Measurements from ENCODE around the gene GPRIN3.

DNA sequence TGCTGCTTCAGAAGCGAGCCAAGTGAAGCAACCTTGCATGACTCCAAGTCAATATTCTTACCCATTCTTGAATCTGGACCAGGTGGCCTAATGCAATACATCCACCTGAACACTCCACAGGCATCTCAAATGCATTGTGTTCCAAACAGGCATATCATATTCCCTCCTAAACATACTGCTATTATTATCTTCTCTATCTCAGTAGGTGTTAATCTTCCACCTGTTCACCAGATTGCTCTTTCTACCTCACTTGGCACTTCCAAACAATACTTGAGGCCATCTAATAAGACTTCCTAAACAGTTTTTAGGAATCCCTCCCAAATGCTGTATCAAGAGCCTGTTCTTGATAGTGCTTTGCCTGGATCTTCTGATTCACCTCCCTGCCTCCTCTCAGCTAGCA is 90.7 kb downstream of the GPRIN3 start:
- no peak for TF ChIP-seq EZH2 (IDR thresholded peaks at IDR 0.05; ENCODE audit: borderline replicate concordance, low read depth, low read length, poor library complexity, severe bottlenecking)
- TF ChIP-seq, protein P1, sequence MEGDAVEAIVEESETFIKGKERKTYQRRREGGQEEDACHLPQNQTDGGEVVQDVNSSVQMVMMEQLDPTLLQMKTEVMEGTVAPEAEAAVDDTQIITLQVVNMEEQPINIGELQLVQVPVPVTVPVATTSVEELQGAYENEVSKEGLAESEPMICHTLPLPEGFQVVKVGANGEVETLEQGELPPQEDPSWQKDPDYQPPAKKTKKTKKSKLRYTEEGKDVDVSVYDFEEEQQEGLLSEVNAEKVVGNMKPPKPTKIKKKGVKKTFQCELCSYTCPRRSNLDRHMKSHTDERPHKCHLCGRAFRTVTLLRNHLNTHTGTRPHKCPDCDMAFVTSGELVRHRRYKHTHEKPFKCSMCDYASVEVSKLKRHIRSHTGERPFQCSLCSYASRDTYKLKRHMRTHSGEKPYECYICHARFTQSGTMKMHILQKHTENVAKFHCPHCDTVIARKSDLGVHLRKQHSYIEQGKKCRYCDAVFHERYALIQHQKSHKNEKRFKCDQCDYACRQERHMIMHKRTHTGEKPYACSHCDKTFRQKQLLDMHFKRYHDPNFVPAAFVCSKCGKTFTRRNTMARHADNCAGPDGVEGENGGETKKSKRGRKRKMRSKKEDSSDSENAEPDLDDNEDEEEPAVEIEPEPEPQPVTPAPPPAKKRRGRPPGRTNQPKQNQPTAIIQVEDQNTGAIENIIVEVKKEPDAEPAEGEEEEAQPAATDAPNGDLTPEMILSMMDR (conservative IDR thresholded peaks at IDR 0.05; ENCODE audit: low read depth, low read length) = no peak

Measured in A673 (cell line).